Panc1 (cell line): Measurements from ENCODE around the gene BRD9. TPM values are rescaled to one million over a fixed set of nuclear protein-coding genes. Genes with fewer than 3 reads are reported as not detected.
"Not testable (repeated sequence)": the region's sequence is repeated elsewhere in the genome, so short reads cannot be mapped to it uniquely, and the experiment has no call there.

Experiments
- ATAC-seq: fragments of 200-7000 bp; cut with Tn5 transposase; 2 replicates; pipeline ENCODE4 v1.9.1; 2020; ENCODE audit warnings: mild to moderate bottlenecking, moderate library complexity
- BruUV-seq: library from RNA; stranded (reverse); fragments of 400-500 nt; replicated peaks from 2 replicates; lab custom pipeline; 2021; lab: Mats Ljungman, UMichigan
- CTCF ChIA-PET: fragments of 300-600 bp; sonication (Branson Sonifier 250); formaldehyde crosslinking; loops from one replicate; lab custom pipeline; 2022; ENCODE audit warnings: antibody characterized with exemption; lab: Charles Lee
- POLR2A ChIA-PET: fragments of 300-600 bp; sonication (Branson Sonifier 250); formaldehyde crosslinking; loops from one replicate; lab custom pipeline; 2022; ENCODE audit warnings: antibody characterized with exemption; lab: Charles Lee
- DNase-seq: peaks from one replicate; pipeline ENCODE4 v3.0.0-alpha.2; 2010; ENCODE audit warnings: low read depth, low spot score
- H3K27ac ChIP-seq: 2 replicates; pipeline ENCODE4 v1.5.1; 2011; ENCODE audit warnings: mild to moderate bottlenecking, low read length, inconsistent platforms
- H3K27me3 ChIP-seq: fragments of 200-500 bp; sonication (Bioruptor generic); 2 replicates; pipeline ENCODE4 v1.6.0; 2014; ENCODE audit warnings: low read length, inconsistent platforms; ENCODE audit not compliant: control insufficient read depth, insufficient read depth
- H3K36me3 ChIP-seq: fragments of 200-500 bp; sonication (Bioruptor generic); 2 replicates; pipeline ENCODE4 v1.5.1; 2014; ENCODE audit warnings: inconsistent platforms, mild to moderate bottlenecking, low read length, moderate library complexity; ENCODE audit not compliant: control insufficient read depth, insufficient read depth
- H3K4me1 ChIP-seq: 2 replicates; pipeline ENCODE4 v1.5.1; 2011; ENCODE audit warnings: inconsistent platforms, mild to moderate bottlenecking, low read length, moderate library complexity; ENCODE audit not compliant: control insufficient read depth, insufficient read depth
- H3K4me3 ChIP-seq, 2 experiments: 2 replicates each; pipeline ENCODE4 v1.5.1; 2011 to 2012; ENCODE audit warnings: low read depth in 2 of 2, low read length in 2 of 2, mild to moderate bottlenecking in 2 of 2, inconsistent platforms in 1 of 2, moderate library complexity in 1 of 2
- H3K9me3 ChIP-seq: fragments of 200-500 bp; sonication (Bioruptor generic); 2 replicates; pipeline ENCODE4 v1.5.1; 2014; ENCODE audit warnings: low read depth, mild to moderate bottlenecking, inconsistent platforms, low read length, moderate library complexity; ENCODE audit not compliant: control insufficient read depth, insufficient read depth
- POLR2AphosphoS5 ChIP-seq: IDR thresholded peaks from 2 replicates; pipeline ENCODE4 v1.6.1; 2012; ENCODE audit warnings: mild to moderate bottlenecking, low read depth, low read length, moderate library complexity
- SIN3A ChIP-seq: IDR thresholded peaks from 2 replicates; pipeline ENCODE4 v1.6.1; 2012; ENCODE audit warnings: low read depth, mild to moderate bottlenecking, low read length, moderate library complexity, borderline replicate concordance; ENCODE audit not compliant: insufficient read depth
- TCF7L2 ChIP-seq: IDR thresholded peaks from 2 replicates; pipeline ENCODE4 v1.6.1; 2011; ENCODE audit warnings: mild to moderate bottlenecking, low read depth, low read length, inconsistent platforms
- in situ Hi-C: cut with HindIII; loops from 2 replicates; pipeline ENCODE4 v1.10.0; 2016; ENCODE audit warnings: low sequenced_read_pairs, low pct_unique_long_range_greater_than_20kb
- intact Hi-C: fragments of 100-400 bp; cut with micrococcal nuclease; formaldehyde crosslinking; loops from one replicate; pipeline ENCODE4 v1.10.0; 2022; ENCODE audit not compliant: unreplicated experiment
- total RNA-seq: library from RNA; stranded (reverse); gene quantifications from one replicate; pipeline ENCODE4 v1.2.1, GENCODE V29; 2021; ENCODE audit not compliant: unreplicated experiment
- TF ChIP-seq, protein P1 (sequence below): fragments of 450-650 bp; IDR thresholded peaks from 2 replicates; pipeline ENCODE4 v1.5.1; 2017; ENCODE audit warnings: mild to moderate bottlenecking
- TF ChIP-seq, protein P2 (sequence below), 2 experiments: IDR thresholded peaks; 2 replicates each; pipeline ENCODE4 v1.6.1; 2011 to 2012; ENCODE audit warnings: low read depth in 2 of 2, control low read depth in 1 of 2, low read length in 1 of 2, mild to moderate bottlenecking in 1 of 2, moderate library complexity in 1 of 2; ENCODE audit not compliant: insufficient read depth in 1 of 2

The BRD9 gene
- total RNA-seq, 1 experiment from 2014 or later: 64.3 TPM

DNA sequence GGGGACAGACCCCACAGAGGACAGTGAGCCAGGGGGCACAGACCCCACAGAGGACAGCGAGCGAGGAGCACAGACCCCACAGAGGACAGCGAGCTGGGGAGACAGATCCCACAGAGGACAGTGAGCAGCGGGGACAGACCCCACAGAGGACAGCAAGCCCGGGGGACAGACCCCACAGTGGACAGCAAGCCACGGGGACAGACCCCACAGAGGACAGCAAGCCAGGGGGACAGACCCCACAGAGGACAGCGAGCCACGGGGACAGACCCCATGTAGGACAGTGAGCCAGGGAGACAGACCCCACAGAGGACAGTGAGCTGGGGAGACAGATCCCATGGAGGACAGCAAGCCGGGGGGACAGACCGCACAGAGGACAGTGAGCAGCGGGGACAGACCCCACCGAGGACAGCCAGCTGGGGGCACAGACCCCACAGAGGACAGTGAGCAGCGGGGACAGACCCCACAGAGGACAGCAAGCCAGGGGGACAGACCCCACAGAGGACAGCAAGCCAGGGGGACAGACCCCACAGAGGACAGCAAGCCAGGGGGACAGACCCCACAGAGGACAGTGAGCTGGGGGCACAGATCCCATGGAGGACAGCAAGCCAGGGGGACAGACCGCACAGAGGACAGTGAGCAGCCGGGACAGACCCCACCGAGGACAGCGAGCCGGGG, 39.0 kb downstream of the BRD9 start:
- BruUV-seq, in situ Hi-C loops, ATAC-seq, H3K27me3 ChIP-seq, H3K4me1 ChIP-seq, H3K27ac ChIP-seq, H3K4me3 ChIP-seq, intact Hi-C loops, DNase-seq, CTCF ChIA-PET, POLR2A ChIA-PET, H3K36me3 ChIP-seq, H3K9me3 ChIP-seq: not testable (repeated sequence)

DNA sequence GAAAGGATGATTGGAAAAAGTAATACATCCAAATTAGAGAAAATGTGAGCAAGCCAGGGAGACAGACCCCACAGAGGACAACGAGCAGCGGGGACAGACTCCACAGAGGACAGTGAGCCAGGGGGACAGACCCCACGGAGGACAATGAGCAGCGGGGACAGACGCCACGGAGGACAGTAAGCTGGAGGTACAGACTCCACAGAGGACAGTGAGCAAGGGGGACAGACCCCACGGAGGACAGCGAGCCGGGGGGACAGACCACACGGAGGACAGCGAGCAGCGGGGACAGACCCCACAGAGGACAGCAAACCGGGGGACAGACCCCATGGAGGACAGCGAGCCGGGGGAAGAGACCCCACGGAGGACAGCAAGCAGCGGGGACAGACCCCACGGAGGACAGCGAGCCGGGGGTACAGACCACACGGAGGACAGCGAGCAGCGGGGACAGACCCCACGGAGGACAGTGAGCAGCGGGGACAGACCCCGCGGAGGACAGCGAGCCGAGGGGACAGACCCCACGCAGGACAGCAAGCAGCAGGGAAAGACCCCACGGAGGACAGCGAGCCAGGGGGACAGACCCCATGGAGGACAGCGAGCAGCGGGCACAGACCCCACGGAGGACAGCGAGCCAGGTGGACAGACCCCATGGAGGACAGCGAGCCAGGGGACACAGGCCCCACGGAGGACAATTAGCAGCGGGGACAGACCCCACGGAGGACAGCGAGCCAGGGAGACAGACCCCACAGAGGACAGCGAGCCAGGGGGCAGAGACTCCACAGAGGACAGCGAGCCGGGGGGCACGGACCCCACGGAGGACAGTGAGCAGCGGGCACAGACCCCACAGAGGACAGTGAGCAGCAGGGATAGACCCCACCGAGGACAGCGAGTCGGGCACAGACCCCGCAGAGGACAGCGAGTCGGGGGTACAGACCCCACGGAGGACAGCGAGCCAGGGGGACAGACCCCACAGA, 39.9 kb downstream of the BRD9 start:
- ChIA-PET POLR2A (no interaction called here), CTCF (no interaction called here)
- in situ Hi-C loops: no loop called here
- TF ChIP-seq, protein P1, sequence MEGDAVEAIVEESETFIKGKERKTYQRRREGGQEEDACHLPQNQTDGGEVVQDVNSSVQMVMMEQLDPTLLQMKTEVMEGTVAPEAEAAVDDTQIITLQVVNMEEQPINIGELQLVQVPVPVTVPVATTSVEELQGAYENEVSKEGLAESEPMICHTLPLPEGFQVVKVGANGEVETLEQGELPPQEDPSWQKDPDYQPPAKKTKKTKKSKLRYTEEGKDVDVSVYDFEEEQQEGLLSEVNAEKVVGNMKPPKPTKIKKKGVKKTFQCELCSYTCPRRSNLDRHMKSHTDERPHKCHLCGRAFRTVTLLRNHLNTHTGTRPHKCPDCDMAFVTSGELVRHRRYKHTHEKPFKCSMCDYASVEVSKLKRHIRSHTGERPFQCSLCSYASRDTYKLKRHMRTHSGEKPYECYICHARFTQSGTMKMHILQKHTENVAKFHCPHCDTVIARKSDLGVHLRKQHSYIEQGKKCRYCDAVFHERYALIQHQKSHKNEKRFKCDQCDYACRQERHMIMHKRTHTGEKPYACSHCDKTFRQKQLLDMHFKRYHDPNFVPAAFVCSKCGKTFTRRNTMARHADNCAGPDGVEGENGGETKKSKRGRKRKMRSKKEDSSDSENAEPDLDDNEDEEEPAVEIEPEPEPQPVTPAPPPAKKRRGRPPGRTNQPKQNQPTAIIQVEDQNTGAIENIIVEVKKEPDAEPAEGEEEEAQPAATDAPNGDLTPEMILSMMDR: no peak
- TF ChIP-seq POLR2AphosphoS5 (no peak), SIN3A (no peak), TCF7L2 (no peak)
- TF ChIP-seq, protein P2, sequence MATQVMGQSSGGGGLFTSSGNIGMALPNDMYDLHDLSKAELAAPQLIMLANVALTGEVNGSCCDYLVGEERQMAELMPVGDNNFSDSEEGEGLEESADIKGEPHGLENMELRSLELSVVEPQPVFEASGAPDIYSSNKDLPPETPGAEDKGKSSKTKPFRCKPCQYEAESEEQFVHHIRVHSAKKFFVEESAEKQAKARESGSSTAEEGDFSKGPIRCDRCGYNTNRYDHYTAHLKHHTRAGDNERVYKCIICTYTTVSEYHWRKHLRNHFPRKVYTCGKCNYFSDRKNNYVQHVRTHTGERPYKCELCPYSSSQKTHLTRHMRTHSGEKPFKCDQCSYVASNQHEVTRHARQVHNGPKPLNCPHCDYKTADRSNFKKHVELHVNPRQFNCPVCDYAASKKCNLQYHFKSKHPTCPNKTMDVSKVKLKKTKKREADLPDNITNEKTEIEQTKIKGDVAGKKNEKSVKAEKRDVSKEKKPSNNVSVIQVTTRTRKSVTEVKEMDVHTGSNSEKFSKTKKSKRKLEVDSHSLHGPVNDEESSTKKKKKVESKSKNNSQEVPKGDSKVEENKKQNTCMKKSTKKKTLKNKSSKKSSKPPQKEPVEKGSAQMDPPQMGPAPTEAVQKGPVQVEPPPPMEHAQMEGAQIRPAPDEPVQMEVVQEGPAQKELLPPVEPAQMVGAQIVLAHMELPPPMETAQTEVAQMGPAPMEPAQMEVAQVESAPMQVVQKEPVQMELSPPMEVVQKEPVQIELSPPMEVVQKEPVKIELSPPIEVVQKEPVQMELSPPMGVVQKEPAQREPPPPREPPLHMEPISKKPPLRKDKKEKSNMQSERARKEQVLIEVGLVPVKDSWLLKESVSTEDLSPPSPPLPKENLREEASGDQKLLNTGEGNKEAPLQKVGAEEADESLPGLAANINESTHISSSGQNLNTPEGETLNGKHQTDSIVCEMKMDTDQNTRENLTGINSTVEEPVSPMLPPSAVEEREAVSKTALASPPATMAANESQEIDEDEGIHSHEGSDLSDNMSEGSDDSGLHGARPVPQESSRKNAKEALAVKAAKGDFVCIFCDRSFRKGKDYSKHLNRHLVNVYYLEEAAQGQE (IDR thresholded peaks at IDR 0.05; ENCODE audit: insufficient read depth in 1 of 2, low read depth in 2 of 2, low read length in 1 of 2): no peak
- ATAC-seq: no peak
- DNase-seq: no peak
- H3K27me3 ChIP-seq: peaks cover 3% of the 10 kb centered on the region; the same call in 1 of the 2 replicates
- no TSS peak for BruUV-seq
- intact Hi-C loops: no loop called here
- no peaks in the 10 kb centered on the region for H3K9me3 ChIP-seq
- H3K4me3 ChIP-seq: no peak overlapping the region
- no peak overlapping the region for H3K27ac ChIP-seq
- no peaks in the 10 kb centered on the region for H3K4me1 ChIP-seq
- no peaks in the 10 kb centered on the region for H3K36me3 ChIP-seq
